B cell (primary cell): ENCODE measurements around the gene TNRC6A. TPM values are rescaled to one million over a fixed set of nuclear protein-coding genes. Genes with fewer than 3 reads are reported as not detected.

ENCODE experiments used
- ATAC-seq: fragments of 200-7000 bp; cut with Tn5 transposase; one replicate; pipeline ENCODE4 v1.10.0; 2021; ENCODE audit warnings: low read depth, mild to moderate bottlenecking, moderate number of reproducible peaks, moderate library complexity
- CTCF ChIA-PET: fragments of 350-600 bp; sonication (Branson Sonifier 250); formaldehyde crosslinking; loops from one replicate; lab custom pipeline; 2021; ENCODE audit warnings: antibody characterized with exemption, inconsistent platforms; lab: Charles Lee
- POLR2A ChIA-PET: fragments of 350-600 bp; sonication (Branson Sonifier 250); formaldehyde crosslinking; loops from one replicate; lab custom pipeline; 2021; ENCODE audit warnings: antibody characterized with exemption; lab: Charles Lee
- DNase-seq: peaks from one replicate; pipeline ENCODE4 v3.0.0; 2013
- H2AFZ ChIP-seq: 2 replicates; pipeline ENCODE4 v1.6.1; 2012; ENCODE audit warnings: mild to moderate bottlenecking, low read depth, low read length; ENCODE audit not compliant: insufficient read depth, poor library complexity, severe bottlenecking
- H3K27ac ChIP-seq, 2 donors: 1 replicate in 1 of 2; 2 replicates in 1 of 2; pipeline ENCODE4 v1.5.1; 2012 to 2013; ENCODE audit warnings: low read length in 2 of 2, mild to moderate bottlenecking in 2 of 2, moderate library complexity in 1 of 2
- H3K27me3 ChIP-seq, 4 experiments: fragments of 200-600 bp in 1 of 4; sonication (generic) in 1 of 4; replicated peaks in 1 of 4; 1 replicate in 2 of 4; 2 replicates in 2 of 4; pipeline versions ENCODE4 v1.6.1 to v1.7.0; 2013 to 2016; ENCODE audit warnings: low read length in 3 of 4, mild to moderate bottlenecking in 2 of 4, mixed read lengths in 1 of 4, moderate library complexity in 1 of 4; ENCODE audit not compliant: insufficient read depth in 4 of 4, control insufficient read depth in 3 of 4; ENCODE audit errors: control extremely low read depth in 1 of 4
- H3K36me3 ChIP-seq, 2 experiments: replicated peaks in 1 of 2; 1 replicate in 1 of 2; 2 replicates in 1 of 2; pipeline versions ENCODE4 v1.6.1 to v1.7.1; 2013; ENCODE audit warnings: low read length in 1 of 2; ENCODE audit not compliant: insufficient read depth in 2 of 2, control insufficient read depth in 1 of 2; ENCODE audit errors: control extremely low read depth in 1 of 2, extremely low read depth in 1 of 2
- H3K4me1 ChIP-seq, 2 donors: fragments of 200-600 bp in 1 of 2; sonication (generic) in 1 of 2; 1 replicate in 1 of 2; 2 replicates in 1 of 2; pipeline versions ENCODE4 v1.5.1 to v1.6.1; 2013 to 2017; ENCODE audit warnings: low read length in 2 of 2; ENCODE audit not compliant: control insufficient read depth in 2 of 2, insufficient read depth in 2 of 2
- H3K4me2 ChIP-seq: replicated peaks from 2 replicates; pipeline ENCODE3; 2012; ENCODE audit warnings: mild to moderate bottlenecking, low read depth, low read length; ENCODE audit not compliant: poor library complexity, severe bottlenecking
- H3K4me3 ChIP-seq, 5 experiments: fragments of 200-600 bp in 1 of 5; sonication (generic) in 1 of 5; 1 replicate in 3 of 5; 2 replicates in 2 of 5; pipeline versions ENCODE4 v1.5.1 to v1.7.0; 2011 to 2016; ENCODE audit warnings: low read length in 4 of 5, mild to moderate bottlenecking in 4 of 5, low read depth in 2 of 5, control low read depth in 1 of 5, moderate library complexity in 1 of 5; ENCODE audit not compliant: insufficient read depth in 1 of 5; ENCODE audit errors: control extremely low read depth in 1 of 5, extremely low read depth in 1 of 5
- H3K79me2 ChIP-seq: fragments of 200-600 bp; sonication (generic); one replicate; pipeline ENCODE4 v1.6.0; 2016; ENCODE audit warnings: low read length; ENCODE audit not compliant: control insufficient read depth, insufficient read depth
- H3K9ac ChIP-seq: fragments of 200-600 bp; sonication (generic); 2 replicates; pipeline ENCODE4 v1.6.1; 2017; ENCODE audit warnings: mild to moderate bottlenecking, low read length, moderate library complexity
- H3K9me3 ChIP-seq, 3 donors: one replicate each; pipeline versions ENCODE4 v1.6.1 to v1.7.1; 2013; ENCODE audit warnings: low read length in 2 of 3; ENCODE audit not compliant: control insufficient read depth in 2 of 3, insufficient read depth in 1 of 3; ENCODE audit errors: control extremely low read depth in 1 of 3
- H4K20me1 ChIP-seq: 2 replicates; pipeline ENCODE4 v1.6.0; 2012; ENCODE audit warnings: mild to moderate bottlenecking, low read length; ENCODE audit not compliant: insufficient read depth, control insufficient read depth, poor library complexity, severe bottlenecking
- H3K27ac Mint-ChIP-seq: one replicate; pipeline ENCODE4 v1.8.0; 2021; ENCODE audit warnings: mixed read lengths
- H3K27me3 Mint-ChIP-seq: one replicate; pipeline ENCODE4 v1.8.0; 2021; ENCODE audit warnings: mixed read lengths
- H3K4me1 Mint-ChIP-seq: one replicate; pipeline ENCODE4 v1.8.0; 2021; ENCODE audit warnings: mixed read lengths
- H3K4me3 Mint-ChIP-seq: one replicate; pipeline ENCODE4 v1.8.0; 2021; ENCODE audit warnings: mixed read lengths
- H3K9me3 Mint-ChIP-seq: one replicate; pipeline ENCODE4 v1.8.0; 2022; ENCODE audit warnings: mixed read lengths; ENCODE audit not compliant: insufficient read depth
- CTCF ChIP-seq: fragments of 200-600 bp; IDR thresholded peaks from one replicate; pipeline ENCODE4 v1.8.0; 2022; ENCODE audit warnings: antibody characterized with exemption, mild to moderate bottlenecking
- EZH2 ChIP-seq: IDR thresholded peaks from 2 replicates; pipeline ENCODE4 v1.6.1; 2012; ENCODE audit warnings: borderline replicate concordance, low read depth, mild to moderate bottlenecking, moderate library complexity, low read length; ENCODE audit not compliant: insufficient read depth, poor library complexity, severe bottlenecking
- WGBS: methylation state at CpG from one replicate; pipeline ENCODE4 v1.1.5; 2013; ENCODE audit warnings: missing lambda C conversion rate; ENCODE audit not compliant: insufficient coverage; 5-methylcytosine and 5-hydroxymethylcytosine counted together
- intact Hi-C: fragments of 100-400 bp; cut with micrococcal nuclease; formaldehyde crosslinking; loops from one replicate; pipeline ENCODE4 v1.10.0; 2022
- polyA plus RNA-seq: library from polyadenylated mRNA; depleted of rRNA; stranded (reverse); fragments of >200 nt; gene quantifications from 2 replicates; pipeline ENCODE4 v1.2.3, GENCODE V29; 2012
- total RNA-seq, 2 donors: library from RNA; stranded (reverse); fragments of 120-200 nt in 1 of 2; gene quantifications; 1 replicate in 1 of 2; 2 replicates in 1 of 2; pipeline versions ENCODE4 v1.2.3 to v1.2.4, GENCODE V29; 2013 to 2022

Gene TNRC6A
- total and polyA plus RNA-seq, 2 donors (not counting 1 experiment from before 2014, with no cell fraction given) = 79.3 to 104 TPM

GRCh38 chr16:24829153-24829552 is 99.7 kb downstream of the TNRC6A start:
- Histone ChIP-seq H2AFZ (no peak overlapping the region), H3K27me3 (no peaks in the 10 kb centered on the region), H3K4me3 (no peak overlapping the region), H3K9ac (no peak overlapping the region), H3K36me3 (peaks cover 0 to 30% of the 10 kb centered on the region in 2 experiments), H4K20me1 (no peaks in the 10 kb centered on the region), H3K4me1 (no peaks in the 10 kb centered on the region), H3K9me3 (no peaks in the 10 kb centered on the region), H3K27ac (no peak overlapping the region), H3K79me2 (no peaks in the 10 kb centered on the region), H3K4me2 (no peak overlapping the region)
- POLR2A ChIA-PET = no interaction called here
- TF ChIP-seq CTCF (no peak), EZH2 (no peak)
- no peaks in the 10 kb centered on the region for H3K27me3 Mint-ChIP-seq
- H3K9me3 Mint-ChIP-seq = no peaks in the 10 kb centered on the region
- no peak for ATAC-seq
- H3K4me1 Mint-ChIP-seq = no peaks in the 10 kb centered on the region
- H3K4me3 Mint-ChIP-seq = no peak overlapping the region
- no peak overlapping the region for H3K27ac Mint-ChIP-seq
- CTCF ChIA-PET = no interaction called here
- DNase-seq = no peak
- WGBS = no CpG with 5 or more reads among the region's 5 CpGs
- intact Hi-C loops = no loop called here

- H3K4me2 ChIP-seq = no peak overlapping the region
- H4K20me1 ChIP-seq = no peaks in the 10 kb centered on the region
- Mint-ChIP-seq H3K27me3 (no peaks in the 10 kb centered on the region), H3K27ac (no peak overlapping the region), H3K4me3 (no peak overlapping the region), H3K4me1 (no peaks in the 10 kb centered on the region), H3K9me3 (no peaks in the 10 kb centered on the region)
- H3K27me3 ChIP-seq = no peaks in the 10 kb centered on the region
- TF ChIP-seq CTCF (no peak), EZH2 (no peak)
- H3K9ac ChIP-seq = no peak overlapping the region
- 94% methylated on average over 6 of the region's 6 CpGs for WGBS
- ATAC-seq (no peak), DNase-seq (no peak)
- POLR2A ChIA-PET = no interaction called here
- no peak overlapping the region for H2AFZ ChIP-seq
- H3K4me1 ChIP-seq = no peaks in the 10 kb centered on the region
- no peaks in the 10 kb centered on the region for H3K79me2 ChIP-seq
- H3K9me3 ChIP-seq = no peaks in the 10 kb centered on the region
- peaks cover 0 to 5% of the 10 kb centered on the region in 2 experiments for H3K36me3 ChIP-seq
- CTCF ChIA-PET = no interaction called here
- no peak overlapping the region for H3K4me3 ChIP-seq
- intact Hi-C loops = loop anchor here (5.0 kb wide), 1 partner anchor 274 kb away; no protein-coding TSS in a partner anchor
- H3K27ac ChIP-seq = no peak overlapping the region
These were observed 103.9 kb downstream of the TNRC6A start for GRCh38 chr16:24833352-24833751.
